ENCODE results near the gene BSPRY. TPM values are rescaled to one million over a fixed set of nuclear protein-coding genes. Genes with fewer than 3 reads are reported as not detected.

BSPRY gene
- total RNA-seq: 15.2 and 15.3 TPM in 2 replicates

DNA sequence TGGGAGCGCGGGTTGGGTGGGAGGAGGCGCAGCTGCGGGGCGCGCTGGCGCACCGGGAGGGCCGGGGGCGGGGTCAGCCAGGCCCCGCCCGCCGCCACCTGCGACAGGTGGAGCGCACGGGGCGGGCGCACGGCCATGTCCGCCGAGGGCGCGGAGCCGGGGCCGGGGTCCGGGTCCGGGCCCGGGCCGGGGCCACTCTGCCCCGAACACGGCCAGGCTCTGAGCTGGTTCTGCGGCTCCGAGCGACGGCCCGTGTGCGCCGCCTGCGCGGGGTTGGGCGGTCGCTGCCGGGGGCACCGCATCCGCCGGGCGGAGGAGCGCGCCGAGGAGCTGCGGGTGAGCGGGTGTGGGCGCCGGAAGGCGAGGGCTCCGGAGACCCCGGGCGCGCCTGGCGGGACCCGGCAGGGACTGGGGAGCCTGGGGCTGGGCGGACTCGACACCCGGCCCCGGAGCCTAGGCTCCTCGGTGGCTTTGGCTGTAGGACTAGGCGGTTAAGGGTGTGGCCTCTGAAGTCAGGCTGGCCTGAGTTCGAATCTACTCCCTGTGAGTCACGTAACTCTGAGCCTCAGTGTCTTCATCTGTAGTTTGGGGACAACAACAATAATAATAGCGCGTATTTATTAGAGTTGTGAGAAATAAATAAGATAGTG, at the start of gene BSPRY:
Gene BSPRY (plus strand): TSS at position 97 of the 650 bp plus-strand sequence. CDS start 39 bp downstream, at position 136.

DNA sequence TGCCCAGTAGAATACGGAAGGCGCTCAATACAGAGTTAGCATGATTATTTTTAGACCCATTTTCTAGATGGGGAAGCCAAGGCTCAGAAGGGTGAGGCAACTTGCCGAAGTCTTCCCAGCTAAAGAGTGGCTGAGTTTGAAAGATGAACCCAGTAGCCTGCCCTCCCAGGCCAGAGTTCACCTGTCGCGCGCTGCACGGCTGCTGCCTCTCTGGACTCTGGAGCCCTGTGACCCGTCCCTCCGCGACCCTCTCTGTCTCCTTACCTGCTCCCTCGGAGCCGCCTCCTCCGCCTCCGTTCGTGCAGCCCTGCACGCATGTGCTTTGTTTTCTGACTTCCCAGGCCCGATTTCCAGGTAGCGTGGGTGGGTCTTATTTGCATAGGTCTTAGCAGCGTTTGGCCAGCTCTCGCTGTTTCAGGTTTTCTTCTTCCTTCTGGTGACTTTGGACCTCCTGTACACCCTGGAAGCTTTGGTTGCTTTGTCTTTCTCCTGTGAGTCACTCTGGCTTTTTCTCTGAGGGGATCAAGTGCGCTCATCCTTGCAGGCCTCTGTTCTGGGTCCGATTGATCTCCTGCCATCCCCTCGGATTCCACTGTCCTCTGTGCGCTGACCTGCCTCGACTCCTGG, 46.4 kb upstream of the BSPRY start, which contains the start of gene RNF183:
Gene RNF183 (minus strand): TSS at position 585 of the 627 bp plus-strand sequence. CDS start 5,192 bp downstream, outside the sequence.

DNA sequence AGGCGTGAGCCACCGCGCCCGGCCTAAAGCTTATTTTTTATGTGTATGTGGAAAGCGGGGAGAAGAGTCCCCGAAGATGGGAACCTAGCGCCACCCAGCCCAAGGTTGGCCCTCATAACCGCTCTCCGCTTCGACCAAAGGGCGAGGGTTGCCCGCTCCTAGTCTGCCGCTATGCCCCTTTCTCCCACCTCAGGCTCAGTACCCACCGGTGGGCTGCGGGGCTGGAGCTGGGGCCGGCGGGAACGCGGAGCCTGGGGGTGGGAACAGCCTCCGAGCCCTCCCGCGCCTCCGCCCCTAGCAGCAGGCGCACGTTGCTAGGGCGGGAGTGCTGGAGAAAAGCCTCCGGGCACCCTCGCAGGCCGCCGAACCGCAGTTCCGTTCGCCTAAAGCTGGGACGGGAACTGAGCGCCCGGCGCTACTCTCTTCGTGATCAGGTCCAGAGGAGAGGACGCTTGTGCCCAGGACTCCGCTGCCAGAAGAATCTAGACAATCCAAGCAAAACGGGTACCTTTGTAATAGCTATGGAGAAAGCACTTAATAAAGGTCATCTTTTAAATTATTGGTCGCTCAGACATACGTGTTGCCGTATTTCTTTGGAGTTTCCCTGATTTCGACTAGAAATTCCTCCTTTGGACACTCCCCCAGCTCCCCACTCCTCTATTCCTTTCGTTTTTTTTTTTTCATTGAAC, 9.2 kb upstream of the BSPRY start, which contains the start of gene WDR31:
Gene WDR31 (minus strand): TSS at position 265 of the 689 bp plus-strand sequence. CDS start 8,253 bp downstream, outside the sequence.

DNA sequence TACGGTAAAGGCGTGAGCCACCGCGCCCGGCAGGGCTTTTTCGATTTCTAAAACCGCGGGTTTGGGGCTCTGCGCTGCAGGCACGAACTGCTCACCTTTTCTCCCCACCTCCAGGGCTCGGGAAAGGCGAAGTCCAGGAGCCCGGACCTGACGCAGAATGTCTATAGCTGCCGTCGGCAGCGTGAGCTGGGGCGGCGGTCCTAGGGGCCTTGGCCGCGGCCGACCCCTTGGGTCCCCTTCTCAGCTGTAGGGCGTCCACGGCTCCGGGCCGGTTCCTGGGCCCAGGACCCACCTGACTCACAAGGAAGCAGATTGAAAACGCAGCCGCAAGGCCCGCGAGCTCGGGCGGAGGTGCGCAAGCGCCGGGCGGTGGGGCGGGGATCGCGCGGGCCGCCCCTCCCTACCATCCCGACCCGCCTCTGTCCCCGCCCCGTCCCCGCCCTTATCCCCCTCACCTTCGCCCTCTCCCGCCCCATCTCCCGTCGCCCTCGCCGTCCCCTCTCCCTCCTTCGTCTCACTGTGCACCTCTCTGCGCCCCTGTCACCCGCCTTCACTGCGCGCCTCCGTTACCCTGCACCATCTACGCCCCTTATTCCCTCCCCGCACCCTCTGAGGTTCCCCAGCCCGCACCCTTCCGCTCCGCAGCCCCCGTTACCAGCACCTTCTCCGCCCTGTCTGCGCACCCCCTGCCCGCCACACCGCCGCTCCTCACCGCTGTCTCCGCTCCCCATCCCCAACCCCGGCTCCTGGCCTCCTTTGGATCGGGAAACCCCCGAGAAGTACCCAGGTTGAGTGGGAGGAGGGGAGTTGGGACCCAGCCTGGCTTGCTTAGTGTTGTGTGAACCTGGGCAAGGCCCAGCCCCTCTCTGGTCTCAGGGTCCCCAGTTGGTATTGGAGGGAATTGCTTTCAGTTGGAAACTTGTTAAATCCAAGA, 27.6 kb downstream of the BSPRY start, which contains the start of gene HDHD3:
Gene HDHD3 (minus strand): TSS at position 353 of the 934 bp plus-strand sequence. CDS start 2,632 bp downstream, outside the sequence.

DNA sequence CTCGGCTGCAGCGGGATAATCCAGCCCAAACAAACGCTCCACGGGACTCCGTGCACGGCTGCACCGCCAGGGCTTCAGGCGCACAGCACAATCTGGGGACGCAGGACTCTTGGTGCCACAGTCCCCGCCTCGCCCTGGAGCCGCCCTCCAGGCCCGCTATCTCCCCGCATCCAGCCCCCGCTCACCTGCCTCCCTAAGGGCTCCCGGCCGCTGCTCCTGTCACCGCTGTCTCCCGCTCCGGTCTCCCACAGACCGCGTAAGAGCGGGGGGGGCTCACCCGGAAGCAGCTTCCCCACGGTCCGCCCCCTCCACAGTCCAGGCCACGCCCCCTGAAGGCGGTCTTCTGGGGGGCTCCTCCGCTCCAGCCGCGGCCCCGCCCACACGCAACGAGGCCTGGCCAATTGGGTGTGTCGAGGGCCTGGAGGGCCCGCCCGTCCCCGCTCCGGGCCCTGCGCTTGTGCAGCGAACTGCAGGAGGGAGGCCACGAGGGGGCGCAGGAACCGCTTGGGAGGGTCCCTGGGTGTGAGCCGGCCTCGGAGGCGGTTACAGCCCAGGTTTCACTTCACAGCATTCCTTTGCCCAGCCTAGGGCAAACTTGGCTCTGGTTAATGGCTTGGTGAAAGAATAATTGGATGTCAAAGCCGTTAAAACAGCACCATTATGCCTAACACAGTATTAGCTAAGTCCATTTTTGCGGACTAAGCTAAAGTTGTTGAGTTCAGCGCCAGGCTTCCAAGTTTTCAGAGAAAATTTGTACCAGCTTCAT, 51.9 kb downstream of the BSPRY start, which contains the start of gene ALAD:
Gene ALAD (minus strand): TSS at position 258 of the 766 bp plus-strand sequence. CDS start 7,725 bp downstream, outside the sequence.

DNA sequence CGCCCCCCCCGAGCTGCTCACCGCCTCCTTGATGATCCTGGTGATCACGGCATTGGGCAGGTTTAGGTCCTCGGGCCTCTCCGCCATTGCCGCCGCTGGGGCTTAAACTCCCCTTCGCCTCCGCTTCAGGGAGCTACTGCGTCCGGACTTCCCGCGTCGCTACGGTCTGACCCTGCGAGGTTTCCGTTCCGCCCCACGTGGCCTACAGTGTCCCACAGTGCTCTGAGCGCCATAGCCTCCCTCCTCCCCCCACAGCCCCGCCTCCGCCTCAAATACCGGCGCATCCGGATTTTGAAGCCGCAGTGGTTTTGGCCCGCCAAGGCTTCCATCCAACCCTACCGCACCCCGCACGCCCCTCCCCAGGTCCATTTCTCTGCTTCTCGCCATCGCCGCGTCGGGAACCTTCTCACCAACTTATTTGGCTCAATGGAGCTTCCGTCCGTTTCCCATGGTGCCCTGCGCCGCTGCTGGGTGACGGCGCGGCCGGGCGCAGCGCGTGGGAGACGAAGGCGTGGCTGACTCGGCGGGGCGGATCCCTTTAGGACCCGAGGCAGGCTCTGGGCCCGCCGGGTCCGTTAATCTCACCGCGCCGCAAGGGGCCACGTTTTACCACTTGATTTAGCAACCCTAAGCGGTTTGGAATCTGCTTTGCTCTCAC, 61.0 kb downstream of the BSPRY start, which contains the start of the genes C9orf43 and POLE3:
Gene C9orf43 (plus strand): TSS at position 541 of the 658 bp plus-strand sequence. CDS start 2,747 bp downstream, outside the sequence.
Gene POLE3 (minus strand): TSS at position 469 of the 658 bp plus-strand sequence. CDS start 382 bp downstream, at position 87.

Other genes starting within 250 kb of the BSPRY start
- gene SLC31A2, start 198.5 kb upstream of the BSPRY start, total RNA-seq: 25.4 and 26.0 TPM in 2 replicates
- gene FKBP15, start 128.3 kb upstream of the BSPRY start, total RNA-seq: 10.9 and 17.1 TPM in 2 replicates
- 11.3 and 17.5 TPM in 2 replicates for gene SLC31A1, start 128.0 kb upstream of the BSPRY start, total RNA-seq
- 36.1 and 49.1 TPM in 2 replicates for gene CDC26, start 74.0 kb upstream of the BSPRY start, total RNA-seq
- gene PRPF4, start 73.9 kb upstream of the BSPRY start, total RNA-seq: 31.2 and 33.0 TPM in 2 replicates
- 0.21 TPM in 1 of 2 replicates, not detected in the other for gene RNF183, start 46.2 kb upstream of the BSPRY start, total RNA-seq
- 0.33 and 1.7 TPM in 2 replicates for gene WDR31, start 9.3 kb upstream of the BSPRY start, total RNA-seq
- 18.0 and 21.3 TPM in 2 replicates for gene HDHD3, start 27.4 kb downstream of the BSPRY start, total RNA-seq
- 5.1 and 9.9 TPM in 2 replicates for gene ALAD, start 51.7 kb downstream of the BSPRY start, total RNA-seq
- gene POLE3, start 61.1 kb downstream of the BSPRY start, total RNA-seq: 62.2 and 67.4 TPM in 2 replicates
- 0.09 and 0.35 TPM in 2 replicates for gene C9orf43, start 61.2 kb downstream of the BSPRY start, total RNA-seq
- 19.0 and 29.8 TPM in 2 replicates for gene RGS3, start 114.2 kb downstream of the BSPRY start, total RNA-seq